Breast epithelium (tissue), 4 donors: ENCODE data around the gene NOP56. TPM values are rescaled to one million over a fixed set of nuclear protein-coding genes. Genes with fewer than 3 reads are reported as not detected.
A peak's percentile ranks its signal among the peaks of the same experiment; 100 is the strongest.

Experiments
- DNase-seq, 2 donors: peaks; one replicate each; pipeline ENCODE4 v3.0.0-alpha.2; 2019; ENCODE audit warnings: low spot score in 2 of 2
- H3K27ac ChIP-seq, 2 donors: fragments of 200-600 bp; sonication (generic) in 1 of 2; one replicate each; pipeline ENCODE4 v1.5.1; 2016 to 2019; ENCODE audit warnings: mild to moderate bottlenecking in 1 of 2
- H3K27me3 ChIP-seq, 2 donors: fragments of 200-600 bp; sonication (generic) in 1 of 2; one replicate each; pipeline versions ENCODE4 v1.5.1 to v1.6.0; 2017 to 2019; ENCODE audit warnings: control low read depth in 1 of 2, mild to moderate bottlenecking in 1 of 2
- H3K36me3 ChIP-seq: fragments of 200-600 bp; one replicate; pipeline ENCODE4 v1.5.1; 2019
- H3K4me1 ChIP-seq, 2 donors: fragments of 200-600 bp; sonication (generic); one replicate each; pipeline ENCODE4 v1.5.1; 2016 to 2019; ENCODE audit warnings: control low read depth in 1 of 2
- H3K4me3 ChIP-seq, 3 donors: fragments of 200-600 bp; sonication (generic); 1 replicate in 2 of 3; 2 replicates in 1 of 3; pipeline ENCODE4 v1.5.1; 2016 to 2019; ENCODE audit warnings: mild to moderate bottlenecking in 3 of 3, moderate library complexity in 2 of 3
- H3K9me3 ChIP-seq, 2 donors: fragments of 200-600 bp; sonication (generic) in 1 of 2; one replicate each; pipeline ENCODE4 v1.5.1; 2016 to 2019; ENCODE audit warnings: control low read depth in 1 of 2
- POLR2A ChIP-seq: fragments of 450-650 bp; IDR thresholded peaks from one replicate; pipeline ENCODE4 v1.6.1; 2016; ENCODE audit warnings: antibody characterized with exemption, mild to moderate bottlenecking, moderate library complexity
- POLR2AphosphoS5 ChIP-seq, 3 donors: sonication (generic); formaldehyde crosslinking; IDR thresholded peaks; one replicate each; pipeline ENCODE4 v1.6.1; 2017; ENCODE audit warnings: antibody characterized with exemption in 3 of 3
- intact Hi-C: fragments of 100-400 bp; cut with DNase I; formaldehyde crosslinking; loops from one replicate; pipeline ENCODE4 v1.15.1; 2023; ENCODE audit warnings: low total_unique reads
- total RNA-seq, 3 donors: library from RNA; depleted of rRNA; stranded (reverse); fragments of >200 nt; gene quantifications; one replicate each; pipeline ENCODE4 v1.1.0, GENCODE V29; 2016
- TF ChIP-seq, protein P1 (sequence below), 3 donors: fragments of 450-650 bp; IDR thresholded peaks; one replicate each; pipeline ENCODE4 v1.5.1; 2016 to 2017; ENCODE audit warnings: antibody characterized with exemption in 3 of 3, mild to moderate bottlenecking in 3 of 3, moderate library complexity in 3 of 3

The NOP56 gene
- total RNA-seq, 3 donors from 2014 or later = 77.1 to 137 (median 94.8) TPM

DNA sequence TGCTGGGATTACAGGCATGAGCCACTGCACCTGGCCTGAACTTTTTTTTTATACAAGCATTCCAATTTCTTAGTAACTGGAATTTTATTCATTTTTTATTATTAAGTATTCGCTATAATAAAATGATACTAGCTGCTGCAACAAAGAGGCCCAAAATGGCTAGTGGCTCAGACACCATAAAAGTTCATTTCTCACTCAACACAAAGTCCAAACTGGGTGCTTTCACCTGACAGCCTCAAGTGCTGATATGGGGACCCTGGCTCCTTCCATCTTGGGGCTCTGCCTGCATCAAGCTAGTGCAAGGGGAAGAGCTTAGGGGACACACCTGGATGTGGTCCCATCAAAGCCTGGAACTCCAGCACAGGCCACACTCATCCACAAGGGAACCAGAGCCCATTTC lies 12.2 kb upstream of the NOP56 start:
- Histone ChIP-seq H3K27me3 (no peaks in the 10 kb centered on the region), H3K27ac (no peak overlapping the region), H3K4me3 (no peak overlapping the region), H3K36me3 (no peaks in the 10 kb centered on the region), H3K9me3 (no peaks in the 10 kb centered on the region), H3K4me1 (no peaks in the 10 kb centered on the region)
- intact Hi-C loops = no loop called here
- DNase-seq = no peak
- TF ChIP-seq POLR2A = no peak
- TF ChIP-seq, protein P1, sequence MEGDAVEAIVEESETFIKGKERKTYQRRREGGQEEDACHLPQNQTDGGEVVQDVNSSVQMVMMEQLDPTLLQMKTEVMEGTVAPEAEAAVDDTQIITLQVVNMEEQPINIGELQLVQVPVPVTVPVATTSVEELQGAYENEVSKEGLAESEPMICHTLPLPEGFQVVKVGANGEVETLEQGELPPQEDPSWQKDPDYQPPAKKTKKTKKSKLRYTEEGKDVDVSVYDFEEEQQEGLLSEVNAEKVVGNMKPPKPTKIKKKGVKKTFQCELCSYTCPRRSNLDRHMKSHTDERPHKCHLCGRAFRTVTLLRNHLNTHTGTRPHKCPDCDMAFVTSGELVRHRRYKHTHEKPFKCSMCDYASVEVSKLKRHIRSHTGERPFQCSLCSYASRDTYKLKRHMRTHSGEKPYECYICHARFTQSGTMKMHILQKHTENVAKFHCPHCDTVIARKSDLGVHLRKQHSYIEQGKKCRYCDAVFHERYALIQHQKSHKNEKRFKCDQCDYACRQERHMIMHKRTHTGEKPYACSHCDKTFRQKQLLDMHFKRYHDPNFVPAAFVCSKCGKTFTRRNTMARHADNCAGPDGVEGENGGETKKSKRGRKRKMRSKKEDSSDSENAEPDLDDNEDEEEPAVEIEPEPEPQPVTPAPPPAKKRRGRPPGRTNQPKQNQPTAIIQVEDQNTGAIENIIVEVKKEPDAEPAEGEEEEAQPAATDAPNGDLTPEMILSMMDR (IDR thresholded peaks at IDR 0.05) = no peak

DNA sequence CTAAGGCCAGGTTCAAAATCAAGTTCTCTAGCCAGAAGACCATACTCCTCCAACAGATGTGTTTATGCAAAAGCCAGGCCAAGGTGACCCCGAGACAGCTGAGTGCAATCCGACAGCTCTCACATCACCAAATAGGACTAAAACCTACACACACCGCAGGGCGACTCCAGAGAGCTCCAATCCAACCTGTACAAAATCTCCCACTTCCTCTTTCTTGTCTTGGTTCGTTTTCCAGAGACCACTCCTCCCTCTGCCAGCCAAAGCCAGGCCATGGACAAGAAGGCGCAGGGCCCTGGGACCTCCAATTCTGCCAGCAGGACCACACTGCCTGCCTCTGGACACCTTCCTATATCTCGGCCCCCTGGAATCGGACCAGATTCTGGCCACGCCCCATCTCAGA lies 11.5 kb upstream of the NOP56 start:
- intact Hi-C loops = no loop called here

DNA sequence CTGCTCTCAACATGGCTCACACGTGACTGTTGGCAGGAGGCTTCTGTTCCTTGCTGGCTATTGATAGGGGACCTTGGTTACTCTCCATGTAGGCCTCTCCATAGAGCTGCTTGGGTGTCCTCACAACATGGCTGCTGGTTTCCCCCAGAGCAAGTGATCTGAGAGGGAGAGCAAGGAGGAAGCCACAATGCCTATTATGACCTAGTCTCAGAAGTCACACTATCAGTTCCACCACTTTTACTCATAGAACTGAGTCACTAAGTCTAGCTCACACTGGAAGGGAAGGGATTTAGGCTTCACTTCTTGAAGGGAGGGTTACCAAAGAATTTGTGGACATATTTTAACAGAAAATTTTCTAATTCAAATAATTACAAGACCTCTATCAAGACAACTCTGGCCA lies 8.7 kb upstream of the NOP56 start:
- no peak for DNase-seq
- no peaks in the 10 kb centered on the region for H3K9me3 ChIP-seq
- H3K4me3 ChIP-seq = no peak overlapping the region
- H3K27me3 ChIP-seq = no peaks in the 10 kb centered on the region
- intact Hi-C loops = no loop called here
- H3K27ac ChIP-seq = no peak overlapping the region
- TF ChIP-seq POLR2A (no peak), POLR2AphosphoS5 (IDR thresholded peaks at IDR 0.05) (no peak)
- TF ChIP-seq, protein P1 (IDR thresholded peaks at IDR 0.05) = no peak
- no peaks in the 10 kb centered on the region for H3K36me3 ChIP-seq
- no peaks in the 10 kb centered on the region for H3K4me1 ChIP-seq

More for the DNA sequence above, 11.5 kb upstream of the NOP56 start:
- DNase-seq = no peak
- TF ChIP-seq POLR2AphosphoS5 (IDR thresholded peaks at IDR 0.05) (no peak), POLR2A (no peak)
- TF ChIP-seq, protein P1 (IDR thresholded peaks at IDR 0.05) = no peak
- no peak overlapping the region for H3K27ac ChIP-seq
- H3K4me1 ChIP-seq = no peaks in the 10 kb centered on the region
- H3K36me3 ChIP-seq = no peaks in the 10 kb centered on the region
- no peak overlapping the region for H3K4me3 ChIP-seq
- H3K27me3 ChIP-seq = no peaks in the 10 kb centered on the region
- H3K9me3 ChIP-seq = no peaks in the 10 kb centered on the region

DNA sequence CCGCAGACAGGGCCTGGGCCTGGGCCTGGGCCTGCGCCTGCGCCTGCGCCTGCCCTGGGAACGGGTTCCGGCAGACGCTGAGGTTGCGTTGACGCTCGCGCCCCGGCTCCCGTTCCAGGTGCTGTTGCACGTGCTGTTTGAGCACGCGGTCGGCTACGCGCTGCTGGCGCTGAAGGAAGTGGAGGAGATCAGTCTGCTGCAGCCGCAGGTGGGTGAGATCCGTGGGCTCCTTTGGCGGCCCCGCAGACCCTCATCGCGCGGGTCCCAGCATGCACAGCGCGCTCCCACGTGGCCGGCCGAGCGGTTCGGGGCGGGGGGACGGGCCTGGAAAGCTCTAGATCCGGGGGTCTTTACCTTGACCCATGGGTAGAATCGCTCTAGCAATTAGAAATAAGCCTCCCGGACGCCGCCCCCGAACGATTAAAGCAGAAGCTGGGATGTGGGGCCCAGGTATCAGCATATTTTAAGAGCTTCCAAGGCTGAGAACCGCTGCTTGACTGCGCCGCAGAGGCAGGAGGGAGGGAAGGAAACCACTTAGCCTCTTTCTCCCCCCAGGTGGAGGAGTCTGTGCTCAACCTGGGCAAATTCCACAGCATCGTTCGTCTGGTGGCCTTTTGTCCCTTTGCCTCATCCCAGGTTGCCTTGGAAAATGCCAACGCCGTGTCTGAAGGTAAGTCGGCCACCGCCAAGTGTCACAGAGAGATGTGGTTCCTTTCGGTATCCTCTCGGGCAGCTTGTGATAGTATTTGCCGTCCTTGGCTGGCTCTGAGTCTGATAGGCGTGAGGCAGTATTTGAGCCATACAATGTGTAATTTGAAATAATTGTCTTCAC lies 508 bp downstream of the NOP56 start:
- H3K27ac ChIP-seq = peak overlapping the region; percentile 81 to 92
- DNase-seq = no peak

More for the DNA sequence above, 508 bp downstream of the NOP56 start:
- TF ChIP-seq POLR2AphosphoS5 (IDR thresholded peaks at IDR 0.05) = no peak
- no peak for TF ChIP-seq POLR2A
- TF ChIP-seq, protein P1 (IDR thresholded peaks at IDR 0.05) = no peak
- Histone ChIP-seq H3K4me1 (peaks cover 0 to 14% of the 10 kb centered on the region in 2 donors), H3K27me3 (no peaks in the 10 kb centered on the region), H3K36me3 (peaks cover 9% of the 10 kb centered on the region), H3K9me3 (no peaks in the 10 kb centered on the region), H3K4me3 (peak overlapping the region; percentile 88 to 92 (median 91))
- intact Hi-C loops = no loop called here
